Lung (tissue), 12 donors: Measurements from ENCODE around the gene MAML3. TPM values are rescaled to one million over a fixed set of nuclear protein-coding genes. Genes with fewer than 3 reads are reported as not detected.

Experiments used
- ATAC-seq: fragments of 200-7000 bp; cut with Tn5 transposase; one replicate; pipeline ENCODE4 v1.9.1; 2020; ENCODE audit warnings: moderate number of reproducible peaks; ENCODE audit not compliant: insufficient read depth, low FRiP score
- DNase-seq, 3 donors: peaks; one replicate each; pipeline ENCODE4 v3.0.0-alpha.2; 2013 to 2017
- H3K27ac ChIP-seq, 2 donors: one replicate each; pipeline ENCODE4 v1.5.1; 2013; ENCODE audit warnings: mild to moderate bottlenecking in 2 of 2, moderate library complexity in 2 of 2, control low read depth in 1 of 2, inconsistent platforms in 1 of 2, low read depth in 1 of 2, low read length in 1 of 2
- H3K27me3 ChIP-seq, 3 donors: one replicate each; pipeline ENCODE4 v1.5.1; 2013; ENCODE audit warnings: low read length in 2 of 3; ENCODE audit not compliant: control insufficient read depth in 3 of 3, insufficient read depth in 3 of 3
- H3K36me3 ChIP-seq, 4 donors: one replicate each; pipeline ENCODE4 v1.5.1; 2013; ENCODE audit warnings: low read length in 4 of 4, mild to moderate bottlenecking in 1 of 4, moderate library complexity in 1 of 4; ENCODE audit not compliant: control insufficient read depth in 4 of 4, insufficient read depth in 4 of 4
- H3K4me1 ChIP-seq, 5 donors: one replicate each; pipeline ENCODE4 v1.5.1; 2013; ENCODE audit warnings: low read length in 5 of 5, mild to moderate bottlenecking in 2 of 5, moderate library complexity in 1 of 5; ENCODE audit not compliant: control insufficient read depth in 5 of 5, insufficient read depth in 5 of 5
- H3K4me3 ChIP-seq: one replicate; pipeline ENCODE4 v1.5.1; 2013; ENCODE audit warnings: mild to moderate bottlenecking, control low read depth, moderate library complexity
- H3K9ac ChIP-seq, 2 donors: one replicate each; pipeline ENCODE4 v1.5.1; 2013; ENCODE audit warnings: low read length in 2 of 2, control low read depth in 1 of 2; ENCODE audit not compliant: insufficient read depth in 1 of 2
- H3K9me3 ChIP-seq, 4 donors: one replicate each; pipeline ENCODE4 v1.5.1; 2013; ENCODE audit warnings: low read length in 3 of 4, mild to moderate bottlenecking in 1 of 4, moderate library complexity in 1 of 4; ENCODE audit not compliant: control insufficient read depth in 4 of 4, insufficient read depth in 3 of 4
- WGBS, 2 donors: extraction: QIAGEN DNeasy Blood & Tissue Kit; methylation state at CpG; one replicate each; pipeline ENCODE4 v1.1.7; 2013; 5-methylcytosine and 5-hydroxymethylcytosine counted together
- polyA plus RNA-seq, 2 donors: library from polyadenylated mRNA; stranded (reverse); fragments of 200-250 nt; gene quantifications; one replicate each; pipeline ENCODE4 v1.2.1, GENCODE V29; 2013
- total RNA-seq, 2 donors: library from RNA; depleted of rRNA in 1 of 2; stranded (reverse); fragments of >200 nt in 1 of 2; gene quantifications; one replicate each; pipeline ENCODE4 v1.2.1, GENCODE V29; 2014 to 2021
- TF ChIP-seq, protein P1 (sequence below): IDR thresholded peaks from 2 replicates; pipeline ENCODE4 v1.5.1; 2012; ENCODE audit warnings: mild to moderate bottlenecking; ENCODE audit errors: control extremely low read depth, extremely low read depth
- donor health status: control.
- donor health status: control.
- donor health status: Bipolar disorder and iron deficiency.
- donor health status: healthy.
- donor health status: DM: yes; HTN: yes; CAD: no.

MAML3 gene
- total and polyA plus RNA-seq, 4 donors = 3.0 to 16.4 (median 8.5) TPM

DNA sequence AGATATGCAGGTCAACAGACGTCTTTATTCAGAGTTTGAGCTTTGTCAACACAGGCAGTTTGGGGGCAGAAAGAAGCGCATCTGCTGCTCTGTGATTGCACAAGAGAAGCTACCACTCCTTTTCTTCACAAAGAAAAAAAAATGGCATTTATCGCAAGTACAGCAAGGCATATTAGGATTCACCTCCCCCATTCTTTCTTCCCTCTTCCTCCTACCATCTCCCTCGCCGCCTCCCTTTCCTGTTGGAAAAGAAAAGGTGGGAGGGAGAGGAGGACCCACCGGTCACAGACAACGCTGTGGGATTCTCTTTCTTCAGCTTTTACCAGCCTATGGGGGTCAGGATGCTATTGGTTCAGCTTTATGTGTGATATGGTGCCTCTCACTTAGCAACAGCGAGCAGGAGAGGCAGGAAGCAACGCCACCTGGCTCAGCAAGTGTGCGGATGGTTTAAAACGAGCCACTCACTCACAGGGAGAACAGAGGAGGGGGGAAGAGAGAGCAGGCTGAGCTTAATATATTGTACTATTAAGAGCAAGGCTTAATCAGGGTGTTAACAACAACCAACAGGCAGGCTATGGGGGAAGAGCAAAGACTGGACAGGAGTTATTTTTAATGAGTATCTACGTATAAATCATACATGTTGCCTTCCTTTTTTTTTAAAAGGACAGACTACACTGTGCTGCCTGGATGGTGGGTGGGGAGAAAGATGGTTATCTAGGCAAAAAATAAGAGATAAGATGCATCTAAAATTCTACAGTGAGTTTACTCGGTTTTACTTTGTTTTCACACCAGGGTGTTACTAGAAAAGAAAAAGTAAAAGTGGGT, 104.7 kb downstream of the MAML3 start:
- DNase-seq (peak; percentile 67 to 82 (median 82)), ATAC-seq (peak; percentile 59)
- peak overlapping the region; percentile 20 for H3K4me3 ChIP-seq
- peak overlapping the region in 1 of 2 donors; percentile 57 for H3K9ac ChIP-seq
- no peaks in the 10 kb centered on the region for H3K27me3 ChIP-seq
- H3K4me1 ChIP-seq = peaks cover 8 to 59% (median 19%) of the 10 kb centered on the region in 5 donors
- WGBS, 2 donors = 7 to 16% methylated on average over 13 of the region's 13 CpGs
- no peaks in the 10 kb centered on the region for H3K9me3 ChIP-seq
- no peaks in the 10 kb centered on the region for H3K36me3 ChIP-seq
- peak overlapping the region; percentile 25 to 68 for H3K27ac ChIP-seq
- TF ChIP-seq, protein P1, sequence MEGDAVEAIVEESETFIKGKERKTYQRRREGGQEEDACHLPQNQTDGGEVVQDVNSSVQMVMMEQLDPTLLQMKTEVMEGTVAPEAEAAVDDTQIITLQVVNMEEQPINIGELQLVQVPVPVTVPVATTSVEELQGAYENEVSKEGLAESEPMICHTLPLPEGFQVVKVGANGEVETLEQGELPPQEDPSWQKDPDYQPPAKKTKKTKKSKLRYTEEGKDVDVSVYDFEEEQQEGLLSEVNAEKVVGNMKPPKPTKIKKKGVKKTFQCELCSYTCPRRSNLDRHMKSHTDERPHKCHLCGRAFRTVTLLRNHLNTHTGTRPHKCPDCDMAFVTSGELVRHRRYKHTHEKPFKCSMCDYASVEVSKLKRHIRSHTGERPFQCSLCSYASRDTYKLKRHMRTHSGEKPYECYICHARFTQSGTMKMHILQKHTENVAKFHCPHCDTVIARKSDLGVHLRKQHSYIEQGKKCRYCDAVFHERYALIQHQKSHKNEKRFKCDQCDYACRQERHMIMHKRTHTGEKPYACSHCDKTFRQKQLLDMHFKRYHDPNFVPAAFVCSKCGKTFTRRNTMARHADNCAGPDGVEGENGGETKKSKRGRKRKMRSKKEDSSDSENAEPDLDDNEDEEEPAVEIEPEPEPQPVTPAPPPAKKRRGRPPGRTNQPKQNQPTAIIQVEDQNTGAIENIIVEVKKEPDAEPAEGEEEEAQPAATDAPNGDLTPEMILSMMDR = no peak

DNA sequence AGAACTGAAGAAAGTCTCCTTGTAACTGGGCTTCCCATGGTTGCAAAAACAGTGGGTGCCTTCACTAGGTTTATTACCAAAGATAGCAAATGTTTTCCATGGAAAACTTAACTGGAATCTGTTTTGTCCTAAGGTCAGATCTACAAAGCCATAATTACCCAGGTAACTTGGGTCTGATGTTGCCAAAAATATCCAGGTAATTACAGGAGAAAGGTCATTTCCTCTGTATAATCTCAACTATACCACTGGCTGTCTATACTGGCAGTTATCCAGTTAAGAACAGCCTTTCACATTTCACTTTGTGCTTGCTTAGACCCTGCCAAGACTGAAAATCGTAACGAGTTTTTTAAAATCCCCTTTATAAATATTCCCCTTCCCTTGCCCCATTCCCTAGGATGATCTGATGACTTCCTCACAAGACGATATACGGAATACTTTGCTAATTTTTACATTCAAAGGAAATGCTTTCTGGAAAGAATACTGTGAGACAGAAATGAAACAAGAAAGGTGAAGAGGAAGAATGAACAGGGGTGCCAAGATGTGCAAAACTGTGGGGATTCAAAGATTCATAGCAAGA, 105.5 kb downstream of the MAML3 start:
- no peak overlapping the region for H3K4me3 ChIP-seq
- TF ChIP-seq, protein P1 = no peak
- H3K4me1 ChIP-seq = peaks cover 8 to 66% (median 26%) of the 10 kb centered on the region in 5 donors
- no peaks in the 10 kb centered on the region for H3K9me3 ChIP-seq
- WGBS, 2 donors = 6 to 21% methylated on average over 4 of the region's 4 CpGs
- H3K9ac ChIP-seq = peak overlapping the region in 1 of 2 donors; percentile 37
- no peaks in the 10 kb centered on the region for H3K27me3 ChIP-seq
- H3K36me3 ChIP-seq = no peaks in the 10 kb centered on the region
- H3K27ac ChIP-seq = peak overlapping the region; percentile 25 to 68
- ATAC-seq (no peak), DNase-seq (peak in 1 of 3 donors; percentile 53)

DNA sequence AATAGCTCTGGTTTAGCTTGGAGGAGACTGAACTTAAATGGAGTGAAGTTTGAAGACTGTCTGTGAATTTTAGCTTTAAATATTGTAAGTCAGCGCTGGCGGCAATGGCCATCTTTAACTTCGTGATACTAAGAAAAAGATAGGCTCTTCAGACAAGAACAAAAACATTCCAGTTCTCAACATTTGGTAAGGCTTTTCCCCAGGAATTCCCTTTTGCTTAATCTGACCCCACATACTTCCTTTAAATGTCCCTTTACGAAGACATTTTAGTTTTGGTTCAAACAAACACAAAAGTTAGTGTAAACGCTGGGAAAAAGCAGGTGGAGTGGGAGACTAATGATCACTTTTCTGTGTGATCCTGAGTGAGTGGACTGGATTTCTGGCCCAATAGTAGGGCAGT, 106.2 kb downstream of the MAML3 start:
- H3K4me1 ChIP-seq = peaks cover 8 to 73% (median 28%) of the 10 kb centered on the region in 5 donors
- 49 to 60% methylated on average over 5 of the region's 5 CpGs for WGBS, 2 donors
- H3K27ac ChIP-seq = peak overlapping the region in 1 of 2 donors; percentile 30
- no peak for DNase-seq
- H3K4me3 ChIP-seq = no peak overlapping the region
- H3K27me3 ChIP-seq = no peaks in the 10 kb centered on the region
- H3K9ac ChIP-seq = no peak overlapping the region
- ATAC-seq = no peak
- no peaks in the 10 kb centered on the region for H3K9me3 ChIP-seq
- no peaks in the 10 kb centered on the region for H3K36me3 ChIP-seq
- TF ChIP-seq, protein P1 = no peak
